Aorta (tissue), 5 donors: Measurements from ENCODE around the gene IFNGR2. TPM values are rescaled to one million over a fixed set of nuclear protein-coding genes. Genes with fewer than 3 reads are reported as not detected.

ENCODE experiments used
- ATAC-seq: fragments of 200-7000 bp; cut with Tn5 transposase; one replicate; pipeline ENCODE4 v1.9.1; 2022; ENCODE audit warnings: moderate library complexity; ENCODE audit not compliant: low FRiP score
- DNase-seq, 2 donors: peaks; one replicate each; pipeline ENCODE4 v3.0.0-alpha.2; 2020
- H3K27ac ChIP-seq, 2 donors: one replicate each; pipeline ENCODE4 v1.5.1; 2013; ENCODE audit warnings: low read length in 2 of 2, mild to moderate bottlenecking in 2 of 2, moderate library complexity in 2 of 2, control low read depth in 1 of 2, inconsistent platforms in 1 of 2, low read depth in 1 of 2
- H3K27me3 ChIP-seq, 2 donors: one replicate each; pipeline ENCODE4 v1.6.1; 2013; ENCODE audit warnings: control low read depth in 1 of 2, low read length in 1 of 2, mild to moderate bottlenecking in 1 of 2, moderate library complexity in 1 of 2; ENCODE audit not compliant: insufficient read depth in 2 of 2, control insufficient read depth in 1 of 2
- H3K36me3 ChIP-seq, 2 donors: one replicate each; pipeline ENCODE4 v1.6.1; 2013; ENCODE audit warnings: control low read depth in 1 of 2, low read length in 1 of 2, mild to moderate bottlenecking in 1 of 2; ENCODE audit not compliant: insufficient read depth in 2 of 2, control insufficient read depth in 1 of 2
- H3K4me1 ChIP-seq, 2 donors: one replicate each; pipeline ENCODE4 v1.6.1; 2013; ENCODE audit warnings: low read length in 2 of 2, control low read depth in 1 of 2, mild to moderate bottlenecking in 1 of 2, moderate library complexity in 1 of 2; ENCODE audit not compliant: insufficient read depth in 2 of 2, control insufficient read depth in 1 of 2
- H3K4me3 ChIP-seq, 2 donors: one replicate each; pipeline ENCODE4 v1.5.1; 2013; ENCODE audit warnings: low read length in 2 of 2, control low read depth in 1 of 2, mild to moderate bottlenecking in 1 of 2
- H3K9me3 ChIP-seq: one replicate; pipeline ENCODE4 v1.6.1; 2013; ENCODE audit warnings: mild to moderate bottlenecking, low read length; ENCODE audit not compliant: control insufficient read depth
- WGBS, 2 donors: extraction: QIAGEN DNeasy Blood & Tissue Kit; methylation state at CpG; one replicate each; pipeline ENCODE4 v1.1.7; 2013; 5-methylcytosine and 5-hydroxymethylcytosine counted together
- intact Hi-C, 2 donors: fragments of 100-400 bp; cut with DNase I; formaldehyde crosslinking; loops; one replicate each; pipeline versions ENCODE4 v1.14.2 to v1.15.0; 2022
- polyA plus RNA-seq, 2 donors: library from polyadenylated mRNA; stranded (reverse); fragments of 200-250 nt; gene quantifications; one replicate each; pipeline ENCODE4 v1.2.3, GENCODE V29; 2013
- total RNA-seq, 2 donors: library from RNA; stranded (reverse); fragmentation: NEBNext Ultra II Directional; extraction: Animal tissue kit (Norgen Biotek cat#: 25700); gene quantifications; one replicate each; pipeline ENCODE4 v1.2.1, GENCODE V29; 2021
- donor health status: healthy with polysubstance abuse.
- donor health status: Bipolar disorder and iron deficiency.
- donor health status: DM: no; HTN: no; CAD: no.
- donor health status: DM: no; HTN: no; CAD: no.
- donor health status: DM: yes; HTN: yes; CAD: no.

IFNGR2 gene
- total and polyA plus RNA-seq, 4 donors, result 54.1 to 81.1 (median 62.7) TPM

GRCh38 chr21:33392284-33392985, 10.8 kb upstream of the IFNGR2 start:
- Histone ChIP-seq H3K27ac (no peak overlapping the region), H3K4me1 (peaks cover 0 to 2% of the 10 kb centered on the region in 2 donors), H3K4me3 (no peak overlapping the region), H3K27me3 (no peaks in the 10 kb centered on the region), H3K36me3 (no peaks in the 10 kb centered on the region), H3K9me3 (no peaks in the 10 kb centered on the region)
- ATAC-seq (no peak), DNase-seq (no peak)
- intact Hi-C loops, result no loop called here
- 81 to 86% methylated on average over 11 of the region's 11 CpGs for WGBS, 2 donors

GRCh38 chr21:33393348-33393747, 9.9 kb upstream of the IFNGR2 start:
- no peaks in the 10 kb centered on the region for H3K27me3 ChIP-seq
- H3K36me3 ChIP-seq, result no peaks in the 10 kb centered on the region
- ATAC-seq (no peak), DNase-seq (no peak)
- H3K4me3 ChIP-seq, result no peak overlapping the region
- WGBS, 2 donors, result 47 to 51% methylated on average over 5 of the region's 5 CpGs
- intact Hi-C loops, result no loop called here
- H3K27ac ChIP-seq, result no peak overlapping the region
- H3K4me1 ChIP-seq, result peaks cover 0 to 2% of the 10 kb centered on the region in 2 donors
- H3K9me3 ChIP-seq, result no peaks in the 10 kb centered on the region

DNA sequence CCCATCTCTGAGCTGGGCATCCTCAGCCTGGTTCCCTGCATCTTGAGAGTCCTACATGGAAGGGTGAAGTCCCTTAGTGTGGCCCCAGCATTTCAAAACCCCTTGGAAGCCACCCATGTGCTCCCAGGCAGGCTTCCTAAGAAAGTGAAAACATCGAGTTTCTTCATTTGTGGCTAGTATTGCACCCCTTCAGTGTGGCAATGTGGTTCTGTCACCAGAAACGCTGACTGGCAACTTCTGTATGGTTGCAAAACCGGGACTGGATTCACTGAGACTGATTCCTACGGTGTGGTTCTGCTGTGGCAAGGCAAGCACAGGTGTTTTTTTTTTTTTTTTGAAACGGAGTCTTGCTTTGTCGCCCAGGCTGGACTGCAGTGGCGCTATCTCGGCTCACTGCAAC, 9.0 kb upstream of the IFNGR2 start:
- H3K9me3 ChIP-seq, result no peaks in the 10 kb centered on the region
- ATAC-seq (no peak), DNase-seq (peak in 1 of 2 donors; percentile 71)
- WGBS, 2 donors, result 92% methylated on average over 8 of the region's 8 CpGs
- no peaks in the 10 kb centered on the region for H3K36me3 ChIP-seq
- peaks cover 0 to 2% of the 10 kb centered on the region in 2 donors for H3K4me1 ChIP-seq
- intact Hi-C loops, result no loop called here
- H3K27me3 ChIP-seq, result no peaks in the 10 kb centered on the region
- H3K27ac ChIP-seq, result no peak overlapping the region
- no peak overlapping the region for H3K4me3 ChIP-seq

GRCh38 chr21:33395891-33396331, 7.3 kb upstream of the IFNGR2 start:
- H3K27ac ChIP-seq, result no peak overlapping the region
- no peak for ATAC-seq
- H3K4me3 ChIP-seq, result no peak overlapping the region
- H3K9me3 ChIP-seq, result no peaks in the 10 kb centered on the region
- WGBS, 2 donors, result 58 to 64% methylated on average over 6 of the region's 6 CpGs
- H3K36me3 ChIP-seq, result no peaks in the 10 kb centered on the region
- no peak for DNase-seq
- H3K4me1 ChIP-seq, result peaks cover 0 to 2% of the 10 kb centered on the region in 2 donors
- H3K27me3 ChIP-seq, result no peaks in the 10 kb centered on the region
- intact Hi-C loops, result no loop called here

DNA sequence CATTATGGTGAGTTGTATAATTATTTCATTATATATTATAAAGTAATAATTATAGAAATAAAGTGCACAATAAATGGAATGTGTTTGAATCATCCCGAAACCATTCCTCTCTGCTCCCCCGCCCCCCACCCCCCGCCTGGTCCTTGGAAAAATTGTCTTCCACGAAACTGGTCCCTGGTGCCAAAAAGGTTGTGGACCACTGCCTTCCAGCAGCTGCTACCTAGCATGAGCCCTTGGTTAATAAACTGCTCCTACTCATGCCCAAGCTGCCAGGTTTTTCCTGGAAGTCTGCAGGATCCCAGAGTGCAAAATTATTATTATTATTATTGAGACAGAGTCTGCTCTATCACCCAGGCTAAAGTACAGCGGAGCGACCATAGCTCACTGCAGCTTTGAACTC, 6.8 kb upstream of the IFNGR2 start:
- H3K4me1 ChIP-seq, result peaks cover 0 to 2% of the 10 kb centered on the region in 2 donors
- no peaks in the 10 kb centered on the region for H3K36me3 ChIP-seq
- no peak overlapping the region for H3K4me3 ChIP-seq
- DNase-seq (no peak), ATAC-seq (no peak)
- H3K27ac ChIP-seq, result no peak overlapping the region
- H3K9me3 ChIP-seq, result no peaks in the 10 kb centered on the region
- intact Hi-C loops, result no loop called here
- no peaks in the 10 kb centered on the region for H3K27me3 ChIP-seq
- 47% methylated on average over 6 of the region's 6 CpGs for WGBS, 2 donors

DNA sequence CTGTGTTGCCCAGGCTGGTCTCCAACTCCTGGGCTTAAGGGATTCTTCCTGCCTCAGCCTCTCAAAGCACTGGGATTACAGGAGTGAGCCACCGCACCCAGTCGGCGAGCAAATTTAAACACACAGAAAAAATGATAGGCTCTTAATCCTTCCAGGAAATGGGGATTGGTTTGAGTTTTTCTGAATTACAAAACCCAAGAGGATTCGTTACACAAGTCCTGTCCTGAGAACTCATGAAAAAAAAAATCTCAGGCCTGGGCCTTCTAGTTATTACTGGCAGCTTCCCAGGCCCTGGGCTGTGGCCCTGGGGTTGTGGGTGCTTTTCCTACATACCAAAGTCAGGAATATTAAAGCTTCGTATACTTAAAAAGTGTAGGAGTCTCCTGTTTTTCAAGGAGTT, 6.3 kb upstream of the IFNGR2 start:
- intact Hi-C loops, result no loop called here
- Histone ChIP-seq H3K27me3 (no peaks in the 10 kb centered on the region), H3K36me3 (no peaks in the 10 kb centered on the region), H3K27ac (peak overlapping the region in 1 of 2 donors; percentile 9), H3K9me3 (no peaks in the 10 kb centered on the region), H3K4me3 (no peak overlapping the region), H3K4me1 (peaks cover 0 to 2% of the 10 kb centered on the region in 2 donors)
- DNase-seq, result no peak
- 1 to 7% methylated on average over 5 of the region's 5 CpGs for WGBS, 2 donors
- ATAC-seq, result no peak

GRCh38 chr21:33397717-33398116, 5.5 kb upstream of the IFNGR2 start:
- WGBS, 2 donors, result 97 to 100% methylated on average over 3 of the region's 3 CpGs
- no peak overlapping the region for H3K27ac ChIP-seq
- peaks cover 0 to 2% of the 10 kb centered on the region in 2 donors for H3K4me1 ChIP-seq

GRCh38 chr21:33398361-33398760, 4.9 kb upstream of the IFNGR2 start:
- no peaks in the 10 kb centered on the region for H3K36me3 ChIP-seq
- intact Hi-C loops, result no loop called here
- no peak overlapping the region for H3K27ac ChIP-seq
- H3K9me3 ChIP-seq, result no peaks in the 10 kb centered on the region
- no peak overlapping the region for H3K4me3 ChIP-seq
- ATAC-seq, result no peak
- no peak for DNase-seq
- peaks cover 0 to 2% of the 10 kb centered on the region in 2 donors for H3K4me1 ChIP-seq
- 84 to 91% methylated on average over 5 of the region's 5 CpGs for WGBS, 2 donors
- H3K27me3 ChIP-seq, result no peaks in the 10 kb centered on the region

More at GRCh38 chr21:33397717-33398116, 5.5 kb upstream of the IFNGR2 start:
- Histone ChIP-seq H3K4me3 (no peak overlapping the region), H3K36me3 (no peaks in the 10 kb centered on the region), H3K9me3 (no peaks in the 10 kb centered on the region), H3K27me3 (no peaks in the 10 kb centered on the region)
- DNase-seq, result no peak
- no peak for ATAC-seq
- intact Hi-C loops, result no loop called here

DNA sequence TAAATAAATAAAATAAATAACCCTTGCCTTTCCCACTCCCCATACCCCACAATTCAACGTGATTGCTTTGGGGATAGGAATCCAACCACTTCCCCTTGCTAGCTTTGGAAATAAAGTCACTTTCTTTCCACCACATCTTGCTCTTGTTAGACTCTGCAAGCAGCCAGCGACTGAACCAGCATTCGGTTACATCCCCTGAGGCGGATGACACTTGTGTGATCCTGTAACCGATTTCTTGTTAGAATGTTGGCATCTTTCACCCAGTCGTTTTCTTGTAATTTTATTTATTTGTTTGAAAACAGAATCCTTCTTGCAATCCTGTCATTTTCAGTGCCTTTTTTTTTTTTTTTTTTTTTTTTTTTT, 1.6 kb upstream of the IFNGR2 start:
- Histone ChIP-seq H3K9me3 (no peaks in the 10 kb centered on the region), H3K27ac (no peak overlapping the region), H3K36me3 (no peaks in the 10 kb centered on the region), H3K27me3 (no peaks in the 10 kb centered on the region), H3K4me3 (no peak overlapping the region), H3K4me1 (peaks cover 0 to 2% of the 10 kb centered on the region in 2 donors)
- WGBS, 2 donors, result 91 to 93% methylated on average over 6 of the region's 6 CpGs
- ATAC-seq (no peak), DNase-seq (peak in 1 of 2 donors; percentile 50)
- intact Hi-C loops, result no loop called here
